ENCODE data around the gene KCNIP3. TPM values are rescaled to one million over a fixed set of nuclear protein-coding genes. Genes with fewer than 3 reads are reported as not detected.

Gene KCNIP3
- polyA plus RNA-seq, 3 donors from 2014 or later = not detected

- H3K4me1 Mint-ChIP-seq = no peaks in the 10 kb centered on the region
- DNase-seq = no peak
- H3K27me3 Mint-ChIP-seq (ENCODE audit: low read depth in 3 of 3) = peaks cover 2 to 6% (median 2%) of the 10 kb centered on the region in 3 donors
- no peak overlapping the region for H3K27ac Mint-ChIP-seq
- peaks cover 2 to 14% (median 11%) of the 10 kb centered on the region in 6 donors for H3K9me3 Mint-ChIP-seq
- peaks cover 0 to 4% (median 0%) of the 10 kb centered on the region in 3 donors for H3K36me3 Mint-ChIP-seq
- H3K4me3 Mint-ChIP-seq = no peak overlapping the region
These were observed 2.4 kb upstream of the KCNIP3 start for GRCh38 chr2:95294579-95295250.

GRCh38 chr2:95295376-95295775 is 1.8 kb upstream of the KCNIP3 start:
- peaks cover 2 to 7% (median 2%) of the 10 kb centered on the region in 3 donors for H3K27me3 Mint-ChIP-seq (ENCODE audit: low read depth in 3 of 3)
- no peak for DNase-seq
- no peak overlapping the region for H3K4me3 Mint-ChIP-seq
- H3K4me1 Mint-ChIP-seq = no peaks in the 10 kb centered on the region
- H3K27ac Mint-ChIP-seq = no peak overlapping the region
- peaks cover 0 to 2% (median 0%) of the 10 kb centered on the region in 3 donors for H3K36me3 Mint-ChIP-seq
- H3K9me3 Mint-ChIP-seq = peaks cover 2 to 13% (median 7%) of the 10 kb centered on the region in 6 donors

GRCh38 chr2:95296011-95296410 is 1.1 kb upstream of the KCNIP3 start:
- peaks cover 0 to 13% (median 3%) of the 10 kb centered on the region in 6 donors for H3K9me3 Mint-ChIP-seq
- peaks cover 2 to 4% (median 2%) of the 10 kb centered on the region in 3 donors for H3K27me3 Mint-ChIP-seq (ENCODE audit: low read depth in 3 of 3)
- no peak for DNase-seq
- H3K36me3 Mint-ChIP-seq = no peaks in the 10 kb centered on the region
- H3K4me3 Mint-ChIP-seq = no peak overlapping the region
- no peak overlapping the region for H3K27ac Mint-ChIP-seq
- no peaks in the 10 kb centered on the region for H3K4me1 Mint-ChIP-seq

GRCh38 chr2:95297639-95298395 is 670 bp downstream of the KCNIP3 start:
- Mint-ChIP-seq H3K27me3 (ENCODE audit: low read depth in 3 of 3) (peaks cover 2 to 6% (median 2%) of the 10 kb centered on the region in 3 donors), H3K36me3 (no peaks in the 10 kb centered on the region), H3K27ac (no peak overlapping the region), H3K9me3 (no peaks in the 10 kb centered on the region), H3K4me1 (no peaks in the 10 kb centered on the region), H3K4me3 (no peak overlapping the region)
- no peak for DNase-seq

- H3K36me3 Mint-ChIP-seq = no peaks in the 10 kb centered on the region
- no peak overlapping the region for H3K27ac Mint-ChIP-seq
- H3K27me3 Mint-ChIP-seq (ENCODE audit: low read depth in 3 of 3) = peaks cover 2 to 6% (median 2%) of the 10 kb centered on the region in 3 donors
- H3K4me1 Mint-ChIP-seq = no peaks in the 10 kb centered on the region
- H3K4me3 Mint-ChIP-seq = no peak overlapping the region
- no peak for DNase-seq
- H3K9me3 Mint-ChIP-seq = no peaks in the 10 kb centered on the region
These were observed 1.5 kb downstream of the KCNIP3 start for GRCh38 chr2:95298486-95299111.

- H3K27ac Mint-ChIP-seq = no peak overlapping the region
- peaks cover 2 to 6% (median 2%) of the 10 kb centered on the region in 3 donors for H3K27me3 Mint-ChIP-seq (ENCODE audit: low read depth in 3 of 3)
- H3K36me3 Mint-ChIP-seq = no peaks in the 10 kb centered on the region
- H3K4me3 Mint-ChIP-seq = no peak overlapping the region
- H3K9me3 Mint-ChIP-seq = no peaks in the 10 kb centered on the region
- no peak for DNase-seq
- H3K4me1 Mint-ChIP-seq = no peaks in the 10 kb centered on the region
These were observed 2.8 kb downstream of the KCNIP3 start for GRCh38 chr2:95299961-95300360.

- Mint-ChIP-seq H3K27me3 (ENCODE audit: low read depth in 3 of 3) (peaks cover 2 to 6% (median 2%) of the 10 kb centered on the region in 3 donors), H3K9me3 (no peaks in the 10 kb centered on the region), H3K27ac (no peak overlapping the region), H3K36me3 (no peaks in the 10 kb centered on the region), H3K4me3 (no peak overlapping the region), H3K4me1 (no peaks in the 10 kb centered on the region)
- no peak for DNase-seq
These were observed 3.3 kb downstream of the KCNIP3 start for GRCh38 chr2:95300450-95300849.

- no peaks in the 10 kb centered on the region for H3K9me3 Mint-ChIP-seq
- H3K4me3 Mint-ChIP-seq = no peak overlapping the region
- no peak for DNase-seq
- H3K27me3 Mint-ChIP-seq (ENCODE audit: low read depth in 3 of 3) = peaks cover 2 to 6% (median 2%) of the 10 kb centered on the region in 3 donors
- H3K36me3 Mint-ChIP-seq = no peaks in the 10 kb centered on the region
- H3K4me1 Mint-ChIP-seq = no peaks in the 10 kb centered on the region
- no peak overlapping the region for H3K27ac Mint-ChIP-seq
These were observed 4.0 kb downstream of the KCNIP3 start for GRCh38 chr2:95301186-95301585.

GRCh38 chr2:95301876-95302641 is 4.9 kb downstream of the KCNIP3 start:
- Mint-ChIP-seq H3K27ac (peak overlapping the region in 1 of 6 donors; percentile 40), H3K9me3 (no peaks in the 10 kb centered on the region), H3K27me3 (ENCODE audit: low read depth in 3 of 3) (peaks cover 0 to 6% (median 2%) of the 10 kb centered on the region in 3 donors), H3K36me3 (no peaks in the 10 kb centered on the region), H3K4me1 (no peaks in the 10 kb centered on the region), H3K4me3 (no peak overlapping the region)
- DNase-seq = no peak

GRCh38 chr2:95303191-95303919 is 6.2 kb downstream of the KCNIP3 start:
- H3K4me3 Mint-ChIP-seq = no peak overlapping the region
- H3K4me1 Mint-ChIP-seq = no peaks in the 10 kb centered on the region
- H3K27ac Mint-ChIP-seq = no peak overlapping the region
- H3K27me3 Mint-ChIP-seq (ENCODE audit: low read depth in 3 of 3) = peaks cover 0 to 3% (median 0%) of the 10 kb centered on the region in 3 donors
- H3K9me3 Mint-ChIP-seq = no peaks in the 10 kb centered on the region
- no peaks in the 10 kb centered on the region for H3K36me3 Mint-ChIP-seq
- no peak for DNase-seq

GRCh38 chr2:95305380-95306061 is 8.4 kb downstream of the KCNIP3 start:
- no peak for DNase-seq
- no peaks in the 10 kb centered on the region for H3K4me1 Mint-ChIP-seq
- H3K36me3 Mint-ChIP-seq = no peaks in the 10 kb centered on the region
- H3K27me3 Mint-ChIP-seq (ENCODE audit: low read depth in 3 of 3) = peaks cover 0 to 3% (median 0%) of the 10 kb centered on the region in 3 donors
- no peak overlapping the region for H3K4me3 Mint-ChIP-seq
- no peak overlapping the region for H3K27ac Mint-ChIP-seq
- no peaks in the 10 kb centered on the region for H3K9me3 Mint-ChIP-seq

GRCh38 chr2:95306336-95306895 is 9.3 kb downstream of the KCNIP3 start:
- peak overlapping the region in 1 of 6 donors; percentile 4 for H3K27ac Mint-ChIP-seq
- H3K9me3 Mint-ChIP-seq = no peaks in the 10 kb centered on the region

More at GRCh38 chr2:95306336-95306895, 9.3 kb downstream of the KCNIP3 start:
- Mint-ChIP-seq H3K4me1 (no peaks in the 10 kb centered on the region), H3K36me3 (no peaks in the 10 kb centered on the region), H3K27me3 (ENCODE audit: low read depth in 3 of 3) (peaks cover 0 to 1% (median 0%) of the 10 kb centered on the region in 3 donors), H3K4me3 (no peak overlapping the region)
- DNase-seq = no peak
